Keratinocyte (primary cell): ENCODE data around the gene CGREF1.

Source experiments
- EZH2 ChIP-seq: IDR thresholded peaks from one replicate; pipeline ENCODE4 v1.6.1; 2012; ENCODE audit warnings: inconsistent platforms, mild to moderate bottlenecking, low read length, moderate library complexity
- TF ChIP-seq, protein P1 (sequence below), 3 experiments: IDR thresholded peaks in 1 of 3; conservative IDR thresholded peaks in 1 of 3; optimal IDR thresholded peaks in 1 of 3; 2 replicates in 2 of 3; 3 replicates in 1 of 3; pipeline versions ENCODE3 to v1.5.1; 2011; ENCODE audit warnings: low read length in 3 of 3, mild to moderate bottlenecking in 3 of 3, moderate library complexity in 2 of 3, control low read depth in 1 of 3, inconsistent platforms in 1 of 3; ENCODE audit not compliant: insufficient read depth in 2 of 3; ENCODE audit errors: extremely low read depth in 1 of 3

DNA sequence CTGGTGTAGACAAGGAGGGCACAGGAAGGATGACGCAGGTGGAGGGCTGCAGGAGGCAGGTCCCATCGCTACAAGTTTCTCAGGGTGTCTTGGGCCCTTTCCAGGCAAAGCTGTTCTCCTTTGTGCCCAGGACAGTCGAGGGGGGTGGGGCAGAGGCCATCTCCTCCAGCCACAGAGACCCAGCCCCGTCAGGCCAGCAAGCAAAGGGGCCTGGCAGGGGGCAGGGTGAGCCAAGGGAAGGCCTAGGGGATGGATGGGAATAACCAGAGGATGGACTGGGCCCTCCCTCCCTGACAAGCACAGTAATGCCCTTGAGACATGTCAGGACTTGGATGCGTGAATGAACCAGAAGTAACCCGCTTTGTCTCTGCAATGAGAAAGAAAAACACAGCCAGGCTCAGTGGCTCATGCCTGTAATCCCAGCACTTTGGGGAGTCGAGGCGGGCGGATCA, 36.2 kb upstream of the CGREF1 start:
- TF ChIP-seq, protein P1, sequence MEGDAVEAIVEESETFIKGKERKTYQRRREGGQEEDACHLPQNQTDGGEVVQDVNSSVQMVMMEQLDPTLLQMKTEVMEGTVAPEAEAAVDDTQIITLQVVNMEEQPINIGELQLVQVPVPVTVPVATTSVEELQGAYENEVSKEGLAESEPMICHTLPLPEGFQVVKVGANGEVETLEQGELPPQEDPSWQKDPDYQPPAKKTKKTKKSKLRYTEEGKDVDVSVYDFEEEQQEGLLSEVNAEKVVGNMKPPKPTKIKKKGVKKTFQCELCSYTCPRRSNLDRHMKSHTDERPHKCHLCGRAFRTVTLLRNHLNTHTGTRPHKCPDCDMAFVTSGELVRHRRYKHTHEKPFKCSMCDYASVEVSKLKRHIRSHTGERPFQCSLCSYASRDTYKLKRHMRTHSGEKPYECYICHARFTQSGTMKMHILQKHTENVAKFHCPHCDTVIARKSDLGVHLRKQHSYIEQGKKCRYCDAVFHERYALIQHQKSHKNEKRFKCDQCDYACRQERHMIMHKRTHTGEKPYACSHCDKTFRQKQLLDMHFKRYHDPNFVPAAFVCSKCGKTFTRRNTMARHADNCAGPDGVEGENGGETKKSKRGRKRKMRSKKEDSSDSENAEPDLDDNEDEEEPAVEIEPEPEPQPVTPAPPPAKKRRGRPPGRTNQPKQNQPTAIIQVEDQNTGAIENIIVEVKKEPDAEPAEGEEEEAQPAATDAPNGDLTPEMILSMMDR (optimal IDR thresholded peaks at IDR 0.05 in 1 of 3, IDR thresholded peaks at IDR 0.05 in 1 of 3, conservative IDR thresholded peaks at IDR 0.05 in 1 of 3; ENCODE audit: extremely low read depth in 1 of 3, insufficient read depth in 2 of 3, low read length in 3 of 3) = no peak
- no peak for TF ChIP-seq EZH2
